Measurements from ENCODE around the gene TP73.

The TP73 gene

DNA sequence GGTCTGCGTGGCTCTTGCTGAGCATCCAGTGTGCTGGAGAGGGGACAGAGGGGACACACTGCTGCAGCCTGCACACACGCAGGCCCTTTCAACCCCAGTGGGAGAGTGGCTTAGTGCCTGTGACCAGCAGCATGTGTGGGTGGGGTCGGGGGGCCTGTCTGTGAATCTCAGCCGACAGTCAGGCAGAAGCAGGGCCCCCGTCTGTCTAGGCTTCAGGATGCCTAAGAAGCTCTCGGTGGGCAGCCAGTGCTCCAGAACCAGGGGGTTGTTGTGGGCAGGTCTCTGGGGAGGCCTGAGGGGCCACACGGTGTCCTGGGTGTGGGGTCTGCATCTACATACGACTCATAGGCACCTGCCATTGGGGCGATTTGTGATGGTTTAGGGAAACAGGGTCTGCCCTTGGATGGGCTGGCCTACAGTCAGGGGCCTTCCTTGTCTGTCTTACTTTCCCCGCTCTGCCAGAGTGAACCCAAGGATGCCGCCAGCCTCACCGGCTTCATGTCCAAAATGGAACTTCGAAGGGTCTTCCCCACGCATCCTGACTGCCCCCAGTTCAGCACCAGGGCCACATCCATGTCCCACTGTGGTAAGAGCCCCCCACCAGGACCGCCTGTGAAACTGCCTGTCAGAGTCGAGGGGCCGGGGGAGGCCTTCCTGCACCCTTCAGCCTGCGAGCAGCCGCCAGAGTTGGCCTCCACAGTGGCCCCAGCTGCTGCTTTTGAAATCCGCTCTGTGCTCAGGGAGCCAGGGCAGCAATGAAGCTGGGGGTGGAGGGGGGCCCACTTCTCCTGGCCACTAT, 101.5 kb downstream of the TP73 start:
- no peaks in the 10 kb centered on the region; the same call in 1 of the 2 replicates for H3K27me3 ChIP-seq (replicated peaks; ENCODE audit: control insufficient read depth, insufficient read depth, low read length)
- TF ChIP-seq CTCF (IDR thresholded peaks at IDR 0.05; ENCODE audit: insufficient read depth, low read length, poor library complexity, severe bottlenecking): no peak
- DNase-seq (ENCODE audit: extremely low read depth, insufficient read length): no peak
- H3K4me3 ChIP-seq (replicated peaks; ENCODE audit: low read depth, low read length): no peak overlapping the region
- H3K36me3 ChIP-seq (ENCODE audit: control insufficient read depth, insufficient read depth, low read length): no peaks in the 10 kb centered on the region

DNA sequence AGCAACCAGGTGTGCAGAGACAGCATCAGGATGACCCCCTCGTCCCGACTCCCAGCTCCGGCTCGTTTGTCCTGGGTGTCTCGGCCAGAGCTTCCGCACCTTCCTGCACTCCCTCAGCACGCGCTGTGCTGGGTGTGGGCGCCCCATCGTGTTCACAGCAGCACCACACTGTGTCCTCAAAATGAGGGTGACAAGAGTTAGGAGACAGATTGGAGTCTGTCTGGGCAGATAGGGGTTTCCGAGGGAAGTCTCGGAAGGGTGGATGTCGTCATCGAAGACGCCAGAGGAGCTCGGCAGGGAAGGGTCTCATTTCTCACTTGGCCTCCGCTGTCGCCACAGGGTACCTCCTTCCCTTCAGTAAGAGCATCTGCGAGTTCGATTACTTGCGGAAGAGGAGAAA, 104.1 kb downstream of the TP73 start:
- Histone ChIP-seq H3K27me3 (replicated peaks; ENCODE audit: control insufficient read depth, insufficient read depth, low read length) (no peaks in the 10 kb centered on the region; the same call in 1 of the 2 replicates), H3K4me3 (replicated peaks; ENCODE audit: low read depth, low read length) (no peak overlapping the region), H3K36me3 (ENCODE audit: control insufficient read depth, insufficient read depth, low read length) (no peaks in the 10 kb centered on the region)
- TF ChIP-seq CTCF (IDR thresholded peaks at IDR 0.05; ENCODE audit: insufficient read depth, low read length, poor library complexity, severe bottlenecking): no peak
- no peak for DNase-seq (ENCODE audit: extremely low read depth, insufficient read length)

DNA sequence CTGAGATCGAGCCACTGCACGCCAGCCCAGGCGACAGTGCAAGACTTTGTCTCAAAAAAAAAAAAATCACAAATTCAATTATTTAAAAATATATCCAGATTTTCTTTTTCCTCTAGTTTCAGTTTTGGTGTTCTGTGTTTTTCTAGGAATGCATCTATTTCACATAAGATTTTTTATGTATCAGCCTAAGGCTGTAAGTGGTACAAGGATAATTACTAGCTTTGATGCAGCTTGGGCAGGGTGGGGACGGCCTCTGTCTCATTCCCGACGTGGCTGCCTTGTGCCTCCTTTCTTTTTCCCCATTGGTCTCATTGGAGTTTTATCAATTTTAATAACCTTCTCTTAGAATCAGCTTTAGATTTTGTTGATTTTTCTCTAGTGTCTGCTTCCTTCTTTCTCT, 106.8 kb downstream of the TP73 start:
- TF ChIP-seq CTCF (IDR thresholded peaks at IDR 0.05; ENCODE audit: insufficient read depth, low read length, poor library complexity, severe bottlenecking): no peak
- Histone ChIP-seq H3K27me3 (replicated peaks; ENCODE audit: control insufficient read depth, insufficient read depth, low read length) (no peaks in the 10 kb centered on the region; the same call in 1 of the 2 replicates), H3K36me3 (ENCODE audit: control insufficient read depth, insufficient read depth, low read length) (no peaks in the 10 kb centered on the region), H3K4me3 (replicated peaks; ENCODE audit: low read depth, low read length) (no peak overlapping the region)
- no peak for DNase-seq (ENCODE audit: extremely low read depth, insufficient read length)

DNA sequence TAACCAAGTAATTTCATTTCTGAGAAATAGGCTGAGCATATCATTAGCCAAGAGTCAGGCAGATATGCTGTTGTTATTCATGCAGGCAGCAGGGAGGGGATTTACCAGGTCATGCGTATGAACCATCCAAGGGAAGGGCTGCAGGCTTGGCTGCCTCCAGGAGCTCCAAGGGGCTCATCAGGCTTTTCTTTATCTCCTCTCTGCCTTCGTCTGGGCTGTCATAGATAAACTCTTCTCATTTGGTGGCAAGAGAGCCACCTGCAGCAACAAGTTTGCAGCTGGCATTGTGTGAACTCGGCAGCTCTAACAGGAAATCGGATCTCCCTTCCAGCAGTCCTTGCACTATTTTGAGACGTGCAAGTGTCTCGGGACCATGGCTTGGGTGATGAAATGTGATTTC, 107.5 kb downstream of the TP73 start:
- no peak for TF ChIP-seq CTCF (IDR thresholded peaks at IDR 0.05; ENCODE audit: insufficient read depth, low read length, poor library complexity, severe bottlenecking)
- no peaks in the 10 kb centered on the region for H3K36me3 ChIP-seq (ENCODE audit: control insufficient read depth, insufficient read depth, low read length)
- no peak overlapping the region for H3K4me3 ChIP-seq (replicated peaks; ENCODE audit: low read depth, low read length)
- no peak for DNase-seq (ENCODE audit: extremely low read depth, insufficient read length)
- no peaks in the 10 kb centered on the region; the same call in 1 of the 2 replicates for H3K27me3 ChIP-seq (replicated peaks; ENCODE audit: control insufficient read depth, insufficient read depth, low read length)

DNA sequence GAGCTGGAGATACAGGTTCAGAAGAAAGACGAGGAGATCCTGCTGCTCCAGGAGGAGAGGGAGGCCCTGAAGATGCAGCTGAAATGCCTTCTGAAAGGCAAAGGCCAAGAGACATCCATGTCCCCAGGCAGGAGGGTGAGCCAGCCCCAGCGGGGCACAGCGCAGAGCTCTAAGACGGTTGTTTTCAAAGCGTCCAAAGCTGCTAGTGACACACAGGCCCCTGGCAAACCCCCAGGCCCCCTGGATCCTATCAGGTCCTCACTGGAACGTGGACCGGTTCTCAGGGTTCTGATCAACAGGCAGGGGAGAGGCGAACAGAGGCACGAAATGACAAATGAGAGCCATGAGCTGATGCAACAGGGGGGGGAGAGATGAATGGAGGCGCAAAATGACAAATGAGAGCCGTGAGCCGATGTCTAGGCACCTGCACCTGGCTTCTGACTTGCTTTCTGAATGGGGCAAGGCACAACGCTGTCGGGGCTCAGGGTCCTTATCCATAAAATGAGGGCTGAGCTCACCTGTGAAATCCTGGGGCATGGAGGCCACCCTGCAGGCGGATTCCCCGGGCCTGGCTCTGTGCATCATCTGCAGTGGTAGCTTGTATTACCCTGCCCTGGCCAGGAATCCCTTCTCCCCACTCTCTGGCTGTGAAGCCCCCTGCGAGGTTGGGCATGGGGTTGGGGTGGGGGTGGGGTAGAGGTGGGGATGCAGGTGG, 109.1 kb downstream of the TP73 start:
- no peaks in the 10 kb centered on the region; the same call in 1 of the 2 replicates for H3K27me3 ChIP-seq (replicated peaks; ENCODE audit: control insufficient read depth, insufficient read depth, low read length)

More for the DNA sequence above, 109.1 kb downstream of the TP73 start:
- no peak overlapping the region for H3K4me3 ChIP-seq (replicated peaks; ENCODE audit: low read depth, low read length)
- H3K36me3 ChIP-seq (ENCODE audit: control insufficient read depth, insufficient read depth, low read length): no peaks in the 10 kb centered on the region
- DNase-seq (ENCODE audit: extremely low read depth, insufficient read length): no peak
- no peak for TF ChIP-seq CTCF (IDR thresholded peaks at IDR 0.05; ENCODE audit: insufficient read depth, low read length, poor library complexity, severe bottlenecking)
